ENCODE measurements around the gene MAEA.
A peak's percentile ranks its signal among the peaks of the same experiment; 100 is the strongest.

The MAEA gene

DNA sequence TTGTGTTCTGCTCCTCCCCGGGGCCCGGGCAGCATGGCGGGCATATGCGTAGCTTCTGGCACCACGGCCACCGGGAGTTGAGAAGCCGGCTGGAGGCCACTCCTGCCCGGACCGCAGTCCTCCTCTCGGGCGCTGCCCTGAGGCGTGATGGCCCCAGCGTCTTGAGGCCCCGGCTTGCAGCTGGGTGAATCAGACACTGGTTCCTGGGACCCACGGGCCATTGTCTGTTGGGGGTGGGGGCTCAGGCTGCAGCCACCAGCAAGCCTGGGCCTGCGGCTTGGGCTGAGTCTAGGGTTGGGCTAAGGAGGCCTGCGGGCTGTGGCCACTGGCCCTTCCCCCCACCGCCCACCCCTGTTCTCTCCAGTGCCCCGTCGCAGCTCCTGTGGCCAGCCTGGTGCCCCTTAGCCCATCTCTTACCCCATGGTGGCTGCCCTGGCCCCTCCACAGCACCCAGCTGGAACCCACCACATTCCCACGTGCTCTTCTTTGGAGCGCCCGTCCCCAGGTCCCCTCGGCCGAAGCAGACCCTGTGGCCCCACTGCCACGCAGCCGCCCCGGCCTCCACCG, 50.6 kb downstream of the MAEA start:
- Histone ChIP-seq H3K36me3 (ENCODE audit: control insufficient read depth, insufficient read depth, low read length) (peaks cover 43% of the 10 kb centered on the region), H3K9me3 (ENCODE audit: control insufficient read depth, insufficient read depth, low read length) (no peaks in the 10 kb centered on the region), H3K9ac (ENCODE audit: low read depth, low read length) (no peak overlapping the region), H3K4me3 (ENCODE audit: low read depth, low read length) (no peak overlapping the region), H3K4me1 (ENCODE audit: control insufficient read depth, insufficient read depth, low read length) (no peaks in the 10 kb centered on the region), H3K27me3 (ENCODE audit: control insufficient read depth, insufficient read depth, low read length) (no peaks in the 10 kb centered on the region)

DNA sequence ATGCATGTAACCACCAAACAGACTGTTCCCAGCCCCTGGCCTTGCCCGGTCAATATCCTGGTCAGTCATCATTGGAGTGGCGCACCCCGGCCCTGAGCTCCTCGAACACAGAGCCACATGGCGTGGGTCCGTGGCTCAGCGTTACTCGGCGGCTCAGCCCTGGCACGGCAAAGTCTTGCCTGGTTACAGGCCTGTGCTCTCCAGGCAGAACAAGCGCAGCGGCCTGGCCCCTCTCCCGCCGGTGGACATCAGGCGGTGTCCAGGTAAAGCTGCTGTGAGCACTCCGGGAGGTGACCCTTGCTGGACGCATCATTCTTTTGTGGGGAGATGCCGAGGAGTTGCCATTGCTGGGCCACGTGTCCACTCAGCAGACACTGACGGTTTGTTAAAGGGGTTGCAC, 51.2 kb downstream of the MAEA start:
- H3K4me1 ChIP-seq (ENCODE audit: control insufficient read depth, insufficient read depth, low read length), result no peaks in the 10 kb centered on the region
- H3K4me3 ChIP-seq (ENCODE audit: low read depth, low read length), result no peak overlapping the region
- H3K27me3 ChIP-seq (ENCODE audit: control insufficient read depth, insufficient read depth, low read length), result no peaks in the 10 kb centered on the region
- no peak overlapping the region for H3K9ac ChIP-seq (ENCODE audit: low read depth, low read length)
- H3K36me3 ChIP-seq (ENCODE audit: control insufficient read depth, insufficient read depth, low read length), result peaks cover 43% of the 10 kb centered on the region
- no peaks in the 10 kb centered on the region for H3K9me3 ChIP-seq (ENCODE audit: control insufficient read depth, insufficient read depth, low read length)

DNA sequence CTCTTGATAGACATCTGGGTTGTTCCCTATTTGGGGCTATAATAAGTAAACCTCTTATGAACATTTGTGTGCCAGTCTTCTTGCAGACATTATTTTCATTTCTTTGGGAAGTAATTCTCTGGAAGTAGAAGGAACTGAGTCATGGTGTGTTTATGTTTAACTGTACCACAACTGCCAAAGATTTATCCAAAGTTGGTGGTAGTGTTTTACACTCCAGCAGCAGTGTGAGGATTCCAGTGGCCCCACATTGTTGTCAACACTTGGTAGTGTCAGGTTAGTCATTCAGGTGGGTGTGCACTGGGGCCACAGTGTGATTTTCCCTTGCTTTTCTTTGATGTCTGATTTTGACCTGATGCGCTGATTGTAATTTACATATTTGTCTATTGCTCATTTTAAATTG, 52.3 kb downstream of the MAEA start:
- Histone ChIP-seq H3K4me3 (ENCODE audit: low read depth, low read length) (no peak overlapping the region), H3K9ac (ENCODE audit: low read depth, low read length) (no peak overlapping the region), H3K4me1 (ENCODE audit: control insufficient read depth, insufficient read depth, low read length) (no peaks in the 10 kb centered on the region), H3K9me3 (ENCODE audit: control insufficient read depth, insufficient read depth, low read length) (no peaks in the 10 kb centered on the region), H3K36me3 (ENCODE audit: control insufficient read depth, insufficient read depth, low read length) (peaks cover 33% of the 10 kb centered on the region), H3K27me3 (ENCODE audit: control insufficient read depth, insufficient read depth, low read length) (no peaks in the 10 kb centered on the region)

DNA sequence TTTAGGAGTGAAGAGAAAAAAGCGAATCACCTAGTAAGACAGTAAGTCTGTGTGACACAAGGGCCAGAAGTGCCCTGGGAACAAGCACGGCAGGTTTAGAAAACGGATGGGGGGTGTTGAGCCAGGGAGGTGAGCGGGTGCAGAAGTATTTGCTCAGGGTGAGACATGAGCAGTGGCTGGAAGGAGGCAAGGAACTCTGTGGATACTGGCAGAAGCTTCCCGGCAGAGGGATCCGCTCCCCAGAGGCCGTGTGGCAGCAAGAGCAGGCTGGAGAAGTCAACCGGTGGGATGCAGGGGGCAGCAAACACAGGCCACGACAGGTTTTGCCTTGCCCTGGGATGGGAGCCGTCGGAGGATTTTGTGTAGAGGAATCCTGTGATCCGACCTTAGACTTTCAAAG, 55.0 kb downstream of the MAEA start:
- no peaks in the 10 kb centered on the region for H3K27me3 ChIP-seq (ENCODE audit: control insufficient read depth, insufficient read depth, low read length)
- H3K9me3 ChIP-seq (ENCODE audit: control insufficient read depth, insufficient read depth, low read length), result no peaks in the 10 kb centered on the region
- no peak overlapping the region for H3K4me3 ChIP-seq (ENCODE audit: low read depth, low read length)
- H3K36me3 ChIP-seq (ENCODE audit: control insufficient read depth, insufficient read depth, low read length), result peaks cover 14% of the 10 kb centered on the region
- H3K9ac ChIP-seq (ENCODE audit: low read depth, low read length), result no peak overlapping the region
- H3K4me1 ChIP-seq (ENCODE audit: control insufficient read depth, insufficient read depth, low read length), result no peaks in the 10 kb centered on the region

DNA sequence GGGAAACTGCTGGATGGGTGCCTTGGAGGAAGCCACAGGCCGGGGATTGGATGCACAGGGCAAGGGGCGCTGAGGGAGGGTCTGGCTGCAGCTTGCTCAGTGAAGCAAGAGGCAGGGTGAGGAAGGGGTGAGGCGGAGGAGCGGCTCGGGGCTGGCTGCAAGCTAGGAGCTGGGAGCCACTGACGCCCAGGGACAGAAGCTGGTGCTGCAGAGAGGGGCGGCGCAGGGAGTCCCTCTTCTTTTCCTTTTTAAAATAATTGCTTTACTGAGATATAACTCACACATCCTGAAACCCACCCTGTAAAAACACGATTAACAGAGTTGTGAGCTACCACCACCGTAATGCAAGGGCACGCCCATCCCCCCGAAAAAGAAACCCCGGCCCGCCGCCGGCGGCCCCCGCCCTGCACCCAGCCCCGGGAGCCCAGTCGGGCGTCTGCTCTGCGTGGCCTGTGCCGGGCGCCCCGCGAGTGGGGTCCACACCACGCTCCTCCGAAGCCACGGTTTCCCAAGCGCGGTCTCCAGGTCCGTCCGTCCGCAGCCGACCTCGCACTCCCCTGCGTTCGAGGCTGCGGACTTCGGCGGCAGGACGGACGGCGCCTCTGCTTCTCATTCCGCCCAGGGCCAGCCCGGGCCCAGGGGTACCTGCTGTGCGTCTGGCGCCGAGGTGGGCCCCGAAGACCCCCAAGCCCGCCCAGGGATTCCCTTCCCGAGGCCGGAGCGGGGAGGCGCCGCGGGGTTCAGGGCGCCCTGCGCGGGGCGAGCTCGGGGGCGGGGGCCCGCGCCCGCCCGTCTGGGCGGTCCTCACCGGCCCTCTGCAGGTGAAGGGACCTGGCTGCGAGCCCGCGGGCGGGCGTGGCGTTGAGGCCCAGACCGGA, 56.5 kb downstream of the MAEA start:
- H3K36me3 ChIP-seq (ENCODE audit: control insufficient read depth, insufficient read depth, low read length), result peaks cover 14% of the 10 kb centered on the region
- peak overlapping the region; percentile 73 for H3K9ac ChIP-seq (ENCODE audit: low read depth, low read length)
- H3K4me3 ChIP-seq (ENCODE audit: low read depth, low read length), result peak overlapping the region; percentile 69
- no peaks in the 10 kb centered on the region for H3K9me3 ChIP-seq (ENCODE audit: control insufficient read depth, insufficient read depth, low read length)
- no peaks in the 10 kb centered on the region for H3K4me1 ChIP-seq (ENCODE audit: control insufficient read depth, insufficient read depth, low read length)
- H3K27me3 ChIP-seq (ENCODE audit: control insufficient read depth, insufficient read depth, low read length), result no peaks in the 10 kb centered on the region

DNA sequence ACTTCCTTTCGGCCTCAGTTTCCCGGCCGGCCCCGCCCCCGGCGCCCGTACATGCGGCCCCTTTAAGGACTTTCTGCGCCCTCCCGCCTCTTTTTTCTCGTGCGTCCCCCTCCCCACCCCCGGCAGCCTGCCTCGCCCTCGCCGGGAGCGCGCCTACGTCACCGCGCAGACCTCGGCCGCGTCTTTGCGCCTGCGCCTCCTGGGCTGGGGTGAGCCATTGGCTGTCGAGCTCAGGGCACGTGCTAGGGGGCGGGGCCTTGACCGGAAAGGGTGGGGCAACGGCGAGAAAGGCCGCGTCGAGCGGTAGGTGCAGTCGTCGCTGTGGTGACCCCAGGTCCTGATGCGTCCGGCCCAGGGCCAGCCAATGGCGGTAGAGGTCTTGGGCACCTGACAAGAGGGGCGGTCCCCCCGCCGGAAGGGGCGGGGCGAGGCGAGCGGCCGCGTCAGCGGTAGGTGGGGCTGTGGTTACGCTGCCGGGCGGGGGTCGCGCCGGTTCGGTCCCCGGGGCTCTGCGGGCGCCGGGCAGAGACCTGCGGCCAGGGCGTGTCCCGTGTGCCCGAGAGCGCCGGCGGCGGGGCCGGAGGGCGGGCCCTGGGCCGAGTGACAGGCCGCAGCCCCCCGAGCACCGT, 57.2 kb downstream of the MAEA start, which contains the start of gene UVSSA:
Gene UVSSA (plus strand): TSS at position 428 of the 629 bp plus-strand sequence. CDS start 884 bp downstream, outside the sequence.
- no peaks in the 10 kb centered on the region for H3K9me3 ChIP-seq (ENCODE audit: control insufficient read depth, insufficient read depth, low read length)
- peak within 1 kb of the TSS; percentile 77 for H3K4me3 ChIP-seq (ENCODE audit: low read depth, low read length)
- H3K9ac ChIP-seq (ENCODE audit: low read depth, low read length), result peak within 1 kb of the TSS; percentile 89
- no peaks in the 10 kb centered on the region for H3K27me3 ChIP-seq (ENCODE audit: control insufficient read depth, insufficient read depth, low read length)
- peaks cover 14% of the 10 kb centered on the region for H3K36me3 ChIP-seq (ENCODE audit: control insufficient read depth, insufficient read depth, low read length)
- H3K4me1 ChIP-seq (ENCODE audit: control insufficient read depth, insufficient read depth, low read length), result no peaks in the 10 kb centered on the region

DNA sequence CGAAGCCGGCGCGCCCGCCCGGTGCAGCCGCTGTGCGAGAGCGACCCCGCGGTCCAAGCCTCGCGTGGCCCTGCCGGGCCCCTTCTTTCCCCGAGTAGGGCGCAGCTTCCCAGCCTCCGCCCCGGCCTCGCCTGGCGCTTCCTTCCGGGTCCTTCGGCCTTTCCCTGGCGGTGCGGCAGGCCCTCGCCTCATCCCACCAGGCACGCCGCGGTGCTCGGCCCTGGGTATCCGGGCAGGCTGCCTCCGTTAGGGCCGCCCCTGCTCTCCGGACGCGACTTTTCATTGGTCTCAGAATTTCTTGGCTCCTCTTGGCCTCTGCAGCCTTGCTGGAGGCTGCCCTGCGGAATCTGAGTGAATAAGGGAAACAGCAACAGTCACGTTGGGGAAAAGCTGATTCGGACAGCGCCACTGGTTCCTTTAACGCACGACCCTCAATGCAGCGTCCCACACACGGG, 57.7 kb downstream of the MAEA start:
- H3K4me1 ChIP-seq (ENCODE audit: control insufficient read depth, insufficient read depth, low read length), result no peaks in the 10 kb centered on the region
- H3K9ac ChIP-seq (ENCODE audit: low read depth, low read length), result peak overlapping the region; percentile 89
- peak overlapping the region; percentile 77 for H3K4me3 ChIP-seq (ENCODE audit: low read depth, low read length)
- H3K9me3 ChIP-seq (ENCODE audit: control insufficient read depth, insufficient read depth, low read length), result no peaks in the 10 kb centered on the region
- H3K36me3 ChIP-seq (ENCODE audit: control insufficient read depth, insufficient read depth, low read length), result peaks cover 19% of the 10 kb centered on the region
- H3K27me3 ChIP-seq (ENCODE audit: control insufficient read depth, insufficient read depth, low read length), result no peaks in the 10 kb centered on the region

DNA sequence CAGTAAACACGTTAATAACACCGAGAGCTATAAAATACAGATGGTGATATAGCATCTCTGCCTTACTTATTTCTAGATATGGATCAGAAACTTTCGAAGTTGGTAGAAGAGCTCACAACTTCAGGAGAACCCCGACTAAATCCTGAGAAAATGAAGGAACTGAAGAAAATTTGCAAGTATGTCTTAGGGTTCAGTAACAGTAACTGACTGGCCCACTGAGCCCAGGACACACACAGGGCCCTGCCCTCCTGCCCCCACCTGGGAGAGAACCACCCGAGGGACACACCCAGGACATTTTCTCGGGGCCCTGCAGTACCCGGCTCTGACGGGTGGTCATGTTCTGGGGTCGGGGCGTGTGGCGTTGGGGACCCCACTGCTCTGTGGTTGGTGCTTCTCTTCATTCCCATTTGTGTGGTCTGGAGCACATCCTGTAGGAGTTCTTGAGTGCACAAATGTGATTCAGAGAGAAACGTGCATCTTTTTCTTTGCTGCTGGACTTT, 58.4 kb downstream of the MAEA start:
- Histone ChIP-seq H3K9ac (ENCODE audit: low read depth, low read length) (peak overlapping the region; percentile 89), H3K9me3 (ENCODE audit: control insufficient read depth, insufficient read depth, low read length) (no peaks in the 10 kb centered on the region), H3K4me1 (ENCODE audit: control insufficient read depth, insufficient read depth, low read length) (no peaks in the 10 kb centered on the region), H3K4me3 (ENCODE audit: low read depth, low read length) (peak overlapping the region; percentile 77), H3K27me3 (ENCODE audit: control insufficient read depth, insufficient read depth, low read length) (no peaks in the 10 kb centered on the region), H3K36me3 (ENCODE audit: control insufficient read depth, insufficient read depth, low read length) (peaks cover 25% of the 10 kb centered on the region)

DNA sequence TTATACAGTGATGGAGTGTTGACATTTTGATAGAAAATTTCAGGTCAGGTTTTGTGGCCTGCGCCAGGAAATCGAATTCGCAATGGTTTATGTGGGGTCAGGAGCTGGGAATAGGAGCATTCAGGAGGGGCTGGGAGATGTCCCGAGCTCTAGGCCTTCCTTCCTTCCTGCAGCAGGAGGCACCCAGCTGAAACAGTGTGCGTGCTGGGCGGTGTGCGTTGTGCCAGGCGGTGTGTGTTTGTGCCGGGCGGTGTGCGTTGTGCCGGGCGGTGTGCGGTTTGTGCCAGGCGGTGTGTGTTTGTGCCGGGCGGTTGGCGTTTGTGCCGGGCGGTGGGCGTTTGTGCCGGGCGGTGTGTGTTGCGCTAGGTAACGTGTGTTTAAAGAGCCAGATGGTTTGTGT, 59.1 kb downstream of the MAEA start:
- peaks cover 31% of the 10 kb centered on the region for H3K36me3 ChIP-seq (ENCODE audit: control insufficient read depth, insufficient read depth, low read length)
- no peaks in the 10 kb centered on the region for H3K27me3 ChIP-seq (ENCODE audit: control insufficient read depth, insufficient read depth, low read length)
- H3K4me3 ChIP-seq (ENCODE audit: low read depth, low read length), result no peak overlapping the region
- H3K9ac ChIP-seq (ENCODE audit: low read depth, low read length), result no peak overlapping the region
- H3K4me1 ChIP-seq (ENCODE audit: control insufficient read depth, insufficient read depth, low read length), result no peaks in the 10 kb centered on the region
- no peaks in the 10 kb centered on the region for H3K9me3 ChIP-seq (ENCODE audit: control insufficient read depth, insufficient read depth, low read length)

DNA sequence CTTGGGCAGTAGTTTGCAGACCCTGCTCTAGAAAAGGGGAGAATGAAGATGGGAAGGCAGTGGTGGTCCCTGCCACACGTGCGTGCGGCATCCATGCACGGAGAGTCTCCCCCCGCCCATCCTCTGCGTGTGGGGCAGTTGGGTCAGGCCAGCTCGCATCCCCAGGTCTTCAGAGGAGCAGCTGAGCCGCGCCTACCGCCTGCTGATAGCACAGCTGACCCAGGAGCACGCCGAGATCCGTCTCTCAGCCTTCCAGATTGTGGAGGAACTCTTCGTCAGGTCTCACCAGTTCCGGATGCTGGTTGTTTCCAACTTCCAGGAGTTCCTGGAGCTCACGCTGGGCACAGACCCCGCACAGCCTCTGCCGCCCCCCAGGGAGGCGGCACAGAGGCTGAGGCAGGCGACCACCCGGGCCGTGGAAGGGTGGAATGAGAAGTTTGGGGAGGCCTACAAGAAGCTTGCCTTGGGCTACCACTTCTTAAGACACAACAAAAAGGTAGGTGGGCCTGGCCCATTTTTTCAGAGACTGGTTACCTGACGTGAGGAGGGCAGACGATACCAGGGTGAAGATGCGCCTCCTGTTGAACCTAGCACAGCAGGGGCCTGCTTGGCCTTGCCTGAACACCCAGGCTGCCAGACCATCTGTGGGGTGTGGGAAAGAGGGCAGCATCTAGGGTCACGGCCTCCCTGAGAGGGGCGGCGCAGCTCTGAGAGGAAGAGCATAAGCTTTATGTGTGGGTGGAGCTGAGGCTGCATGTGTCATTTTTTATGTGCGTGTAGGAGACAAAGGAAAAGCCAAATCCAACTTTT, 59.9 kb downstream of the MAEA start:
- Histone ChIP-seq H3K4me3 (ENCODE audit: low read depth, low read length) (no peak overlapping the region), H3K9me3 (ENCODE audit: control insufficient read depth, insufficient read depth, low read length) (no peaks in the 10 kb centered on the region), H3K36me3 (ENCODE audit: control insufficient read depth, insufficient read depth, low read length) (peaks cover 31% of the 10 kb centered on the region), H3K27me3 (ENCODE audit: control insufficient read depth, insufficient read depth, low read length) (no peaks in the 10 kb centered on the region), H3K4me1 (ENCODE audit: control insufficient read depth, insufficient read depth, low read length) (no peaks in the 10 kb centered on the region), H3K9ac (ENCODE audit: low read depth, low read length) (no peak overlapping the region)

DNA sequence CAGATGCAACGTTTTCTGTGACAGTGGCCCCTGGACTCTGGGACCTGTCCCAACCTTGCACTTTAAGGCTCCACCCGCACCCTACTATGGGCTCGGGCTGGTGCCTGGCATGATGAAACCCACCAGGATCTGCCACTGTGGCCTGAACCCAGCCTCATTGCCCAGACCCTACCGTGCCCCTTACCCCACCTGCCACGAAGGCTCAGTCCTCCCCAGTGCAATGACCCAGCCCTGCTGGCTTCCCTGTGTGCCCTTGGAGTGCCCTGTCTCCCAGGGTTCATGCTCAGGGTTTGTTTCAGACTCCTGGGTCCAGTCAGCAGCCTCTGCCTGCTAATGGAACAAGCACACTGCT, 60.5 kb downstream of the MAEA start:
- Histone ChIP-seq H3K4me3 (ENCODE audit: low read depth, low read length) (no peak overlapping the region), H3K27me3 (ENCODE audit: control insufficient read depth, insufficient read depth, low read length) (no peaks in the 10 kb centered on the region), H3K9me3 (ENCODE audit: control insufficient read depth, insufficient read depth, low read length) (no peaks in the 10 kb centered on the region), H3K4me1 (ENCODE audit: control insufficient read depth, insufficient read depth, low read length) (no peaks in the 10 kb centered on the region), H3K9ac (ENCODE audit: low read depth, low read length) (no peak overlapping the region), H3K36me3 (ENCODE audit: control insufficient read depth, insufficient read depth, low read length) (peaks cover 35% of the 10 kb centered on the region)
